Neural cell (in vitro differentiated cells): ENCODE data around the gene HEMK1. TPM values are rescaled to one million over a fixed set of nuclear protein-coding genes. Genes with fewer than 3 reads are reported as not detected.

ENCODE experiments used
- H2AFZ ChIP-seq: fragments of 200-600, 300-800 bp; sonication (generic), shearing (Covaris generic); 2 replicates; pipeline ENCODE4 v1.6.0; 2014; ENCODE audit warnings: low read depth, mild to moderate bottlenecking, antibody characterized with exemption, low read length, moderate library complexity
- H3F3A ChIP-seq: fragments of 200-600 bp; shearing (Covaris generic); 2 replicates; pipeline ENCODE4 v1.6.1; 2016; ENCODE audit warnings: mild to moderate bottlenecking, moderate library complexity, mixed read lengths, antibody characterized with exemption, low read length; ENCODE audit not compliant: insufficient read depth, poor library complexity, severe bottlenecking
- H3K27ac ChIP-seq: fragments of 200-600, 300-800 bp; sonication (generic), shearing (Covaris generic); 2 replicates; pipeline ENCODE4 v1.5.1; 2014; ENCODE audit warnings: mild to moderate bottlenecking, low read length, moderate library complexity
- H3K27me3 ChIP-seq: fragments of 300-800, 200-600 bp; sonication (generic), shearing (Covaris generic); 2 replicates; pipeline ENCODE4 v1.6.0; 2014; ENCODE audit warnings: mild to moderate bottlenecking, low read depth, low read length, moderate library complexity; ENCODE audit not compliant: insufficient read depth
- H3K36me3 ChIP-seq: fragments of 300-800, 200-600 bp; sonication (generic), shearing (Covaris generic); 2 replicates; pipeline ENCODE4 v1.5.1; 2014; ENCODE audit warnings: mild to moderate bottlenecking, antibody characterized with exemption, low read length, moderate library complexity; ENCODE audit not compliant: insufficient read depth
- H3K4me2 ChIP-seq: fragments of 300-800, 200-600 bp; sonication (generic), shearing (Covaris generic); 2 replicates; pipeline ENCODE4 v1.6.0; 2014; ENCODE audit warnings: mild to moderate bottlenecking, low read length
- H3K4me3 ChIP-seq: fragments of 300-800, 200-600 bp; sonication (generic), shearing (Covaris generic); 2 replicates; pipeline ENCODE4 v1.5.1; 2014; ENCODE audit warnings: mild to moderate bottlenecking, low read length, moderate library complexity
- H3K79me2 ChIP-seq: fragments of 200-600 bp; shearing (Covaris generic); replicated peaks from 2 replicates; pipeline ENCODE4 v1.6.0; 2014; ENCODE audit warnings: mild to moderate bottlenecking, low read length, moderate library complexity; ENCODE audit not compliant: insufficient read depth
- H3K9ac ChIP-seq: fragments of 300-800, 200-600 bp; sonication (generic), shearing (Covaris generic); 2 replicates; pipeline ENCODE4 v1.6.1; 2016; ENCODE audit warnings: mild to moderate bottlenecking, low read length, mixed read lengths
- H3K9me2 ChIP-seq: fragments of 200-600 bp; shearing (Covaris generic); 2 replicates; pipeline ENCODE4 v1.6.1; 2016; ENCODE audit warnings: mild to moderate bottlenecking, low read length, mixed read lengths; ENCODE audit not compliant: insufficient read depth
- H3K9me3 ChIP-seq: fragments of 200-600, 300-800 bp; sonication (generic), shearing (Covaris generic); 2 replicates; pipeline ENCODE4 v1.6.1; 2016; ENCODE audit warnings: mild to moderate bottlenecking, mixed run types, low read length, moderate library complexity, mixed read lengths
- H4K20me1 ChIP-seq: fragments of 200-600 bp; shearing (Covaris generic); 2 replicates; pipeline ENCODE4 v1.6.1; 2016; ENCODE audit warnings: mild to moderate bottlenecking, mixed run types; ENCODE audit not compliant: insufficient read depth
- EP300 ChIP-seq: fragments of 450-650 bp; conservative IDR thresholded peaks from 2 replicates; pipeline ENCODE4 v1.6.1; 2014; ENCODE audit warnings: antibody characterized with exemption, mild to moderate bottlenecking, moderate library complexity; ENCODE audit not compliant: poor library complexity, severe bottlenecking
- EZH2 ChIP-seq: fragments of 200-600, 300-800 bp; shearing (Covaris generic), sonication (generic); IDR thresholded peaks from 2 replicates; pipeline ENCODE4 v1.6.1; 2014; ENCODE audit warnings: antibody characterized with exemption, low read length, borderline replicate concordance, mild to moderate bottlenecking; ENCODE audit not compliant: insufficient read depth, poor library complexity, severe bottlenecking
- MXI1 ChIP-seq: fragments of 450-650 bp; conservative IDR thresholded peaks from 2 replicates; pipeline ENCODE4 v1.6.1; 2014; ENCODE audit warnings: antibody characterized with exemption, mild to moderate bottlenecking; ENCODE audit not compliant: poor library complexity, severe bottlenecking
- POLR2AphosphoS5 ChIP-seq: IDR thresholded peaks from 2 replicates; pipeline ENCODE4 v1.6.1; 2012
- RAD21 ChIP-seq: fragments of 450-650 bp; conservative IDR thresholded peaks from 2 replicates; pipeline ENCODE4 v1.6.1; 2014; ENCODE audit warnings: antibody characterized with exemption, mild to moderate bottlenecking, moderate library complexity
- SMC3 ChIP-seq: fragments of 450-650 bp; conservative IDR thresholded peaks from 2 replicates; pipeline ENCODE4 v1.6.1; 2014; ENCODE audit warnings: antibody characterized with exemption, mild to moderate bottlenecking, moderate library complexity; ENCODE audit not compliant: poor library complexity
- TAF1 ChIP-seq: IDR thresholded peaks from 2 replicates; pipeline ENCODE4 v1.6.1; 2012; ENCODE audit warnings: low read depth
- polyA plus RNA-seq: library from polyadenylated mRNA; depleted of rRNA; stranded (reverse); fragments of >200 nt; gene quantifications from 2 replicates; pipeline ENCODE4 v1.2.3, GENCODE V29; 2014
- TF ChIP-seq, protein P1 (sequence below): fragments of 450-650 bp; IDR thresholded peaks from 2 replicates; pipeline ENCODE4 v1.5.1; 2014; ENCODE audit warnings: antibody characterized with exemption, mild to moderate bottlenecking, moderate library complexity; ENCODE audit not compliant: poor library complexity, severe bottlenecking
- TF ChIP-seq, protein P2 (sequence below): IDR thresholded peaks from 2 replicates; pipeline ENCODE4 v1.6.1; 2012; ENCODE audit warnings: borderline replicate concordance

HEMK1 gene
- polyA plus RNA-seq, 1 donor from 2014 or later = 24.4 TPM

DNA sequence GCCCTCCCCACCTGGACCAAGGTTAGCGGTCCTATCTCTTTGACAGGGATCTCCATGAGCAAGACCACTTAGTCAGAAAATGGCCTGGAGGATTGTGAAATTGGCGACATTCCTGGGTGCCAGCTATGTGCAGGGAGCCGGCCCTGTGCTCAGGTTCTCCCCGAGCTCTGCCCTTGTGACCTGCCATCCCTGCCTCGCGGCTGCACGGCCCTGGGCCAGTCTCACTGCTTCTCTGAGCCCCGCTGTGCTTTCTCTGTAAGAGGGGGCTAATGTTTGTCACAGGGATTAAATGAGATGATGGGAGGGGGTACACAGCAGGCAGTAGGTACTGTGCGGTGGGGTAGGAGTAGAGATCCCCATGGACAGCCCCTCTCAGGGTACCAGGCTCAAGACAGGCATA lies 16.7 kb upstream of the HEMK1 start:
- H3K9me2 ChIP-seq = no peaks in the 10 kb centered on the region
- no peak overlapping the region for H3K27ac ChIP-seq
- no peaks in the 10 kb centered on the region for H3K79me2 ChIP-seq
- H3K27me3 ChIP-seq = no peaks in the 10 kb centered on the region
- no peaks in the 10 kb centered on the region for H3F3A ChIP-seq
- TF ChIP-seq MXI1 = no peak
- TF ChIP-seq TAF1 = no peak
- TF ChIP-seq SMC3 = no peak
- TF ChIP-seq EZH2 = no peak
- TF ChIP-seq RAD21 = no peak
- H3K9ac ChIP-seq = no peak overlapping the region
- no peaks in the 10 kb centered on the region for H4K20me1 ChIP-seq
- H3K4me2 ChIP-seq = no peak overlapping the region
- H3K9me3 ChIP-seq = no peaks in the 10 kb centered on the region
- no peak overlapping the region for H3K4me3 ChIP-seq
- no peaks in the 10 kb centered on the region for H3K36me3 ChIP-seq
- H2AFZ ChIP-seq = no peak overlapping the region

GRCh38 chr3:50554553-50554952 lies 14.8 kb upstream of the HEMK1 start:
- Histone ChIP-seq H3K9ac (no peak overlapping the region), H3K27ac (no peak overlapping the region), H3K9me3 (no peaks in the 10 kb centered on the region), H3K4me2 (no peak overlapping the region), H3K27me3 (no peaks in the 10 kb centered on the region), H2AFZ (no peak overlapping the region), H4K20me1 (no peaks in the 10 kb centered on the region), H3K4me3 (no peak overlapping the region), H3F3A (no peaks in the 10 kb centered on the region), H3K9me2 (no peaks in the 10 kb centered on the region), H3K36me3 (no peaks in the 10 kb centered on the region), H3K79me2 (no peaks in the 10 kb centered on the region)
- TF ChIP-seq SMC3 (no peak), EP300 (no peak), MXI1 (no peak), EZH2 (no peak), TAF1 (no peak), RAD21 (no peak), POLR2AphosphoS5 (no peak)
- TF ChIP-seq, protein P1, sequence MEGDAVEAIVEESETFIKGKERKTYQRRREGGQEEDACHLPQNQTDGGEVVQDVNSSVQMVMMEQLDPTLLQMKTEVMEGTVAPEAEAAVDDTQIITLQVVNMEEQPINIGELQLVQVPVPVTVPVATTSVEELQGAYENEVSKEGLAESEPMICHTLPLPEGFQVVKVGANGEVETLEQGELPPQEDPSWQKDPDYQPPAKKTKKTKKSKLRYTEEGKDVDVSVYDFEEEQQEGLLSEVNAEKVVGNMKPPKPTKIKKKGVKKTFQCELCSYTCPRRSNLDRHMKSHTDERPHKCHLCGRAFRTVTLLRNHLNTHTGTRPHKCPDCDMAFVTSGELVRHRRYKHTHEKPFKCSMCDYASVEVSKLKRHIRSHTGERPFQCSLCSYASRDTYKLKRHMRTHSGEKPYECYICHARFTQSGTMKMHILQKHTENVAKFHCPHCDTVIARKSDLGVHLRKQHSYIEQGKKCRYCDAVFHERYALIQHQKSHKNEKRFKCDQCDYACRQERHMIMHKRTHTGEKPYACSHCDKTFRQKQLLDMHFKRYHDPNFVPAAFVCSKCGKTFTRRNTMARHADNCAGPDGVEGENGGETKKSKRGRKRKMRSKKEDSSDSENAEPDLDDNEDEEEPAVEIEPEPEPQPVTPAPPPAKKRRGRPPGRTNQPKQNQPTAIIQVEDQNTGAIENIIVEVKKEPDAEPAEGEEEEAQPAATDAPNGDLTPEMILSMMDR = no peak
- TF ChIP-seq, protein P2, sequence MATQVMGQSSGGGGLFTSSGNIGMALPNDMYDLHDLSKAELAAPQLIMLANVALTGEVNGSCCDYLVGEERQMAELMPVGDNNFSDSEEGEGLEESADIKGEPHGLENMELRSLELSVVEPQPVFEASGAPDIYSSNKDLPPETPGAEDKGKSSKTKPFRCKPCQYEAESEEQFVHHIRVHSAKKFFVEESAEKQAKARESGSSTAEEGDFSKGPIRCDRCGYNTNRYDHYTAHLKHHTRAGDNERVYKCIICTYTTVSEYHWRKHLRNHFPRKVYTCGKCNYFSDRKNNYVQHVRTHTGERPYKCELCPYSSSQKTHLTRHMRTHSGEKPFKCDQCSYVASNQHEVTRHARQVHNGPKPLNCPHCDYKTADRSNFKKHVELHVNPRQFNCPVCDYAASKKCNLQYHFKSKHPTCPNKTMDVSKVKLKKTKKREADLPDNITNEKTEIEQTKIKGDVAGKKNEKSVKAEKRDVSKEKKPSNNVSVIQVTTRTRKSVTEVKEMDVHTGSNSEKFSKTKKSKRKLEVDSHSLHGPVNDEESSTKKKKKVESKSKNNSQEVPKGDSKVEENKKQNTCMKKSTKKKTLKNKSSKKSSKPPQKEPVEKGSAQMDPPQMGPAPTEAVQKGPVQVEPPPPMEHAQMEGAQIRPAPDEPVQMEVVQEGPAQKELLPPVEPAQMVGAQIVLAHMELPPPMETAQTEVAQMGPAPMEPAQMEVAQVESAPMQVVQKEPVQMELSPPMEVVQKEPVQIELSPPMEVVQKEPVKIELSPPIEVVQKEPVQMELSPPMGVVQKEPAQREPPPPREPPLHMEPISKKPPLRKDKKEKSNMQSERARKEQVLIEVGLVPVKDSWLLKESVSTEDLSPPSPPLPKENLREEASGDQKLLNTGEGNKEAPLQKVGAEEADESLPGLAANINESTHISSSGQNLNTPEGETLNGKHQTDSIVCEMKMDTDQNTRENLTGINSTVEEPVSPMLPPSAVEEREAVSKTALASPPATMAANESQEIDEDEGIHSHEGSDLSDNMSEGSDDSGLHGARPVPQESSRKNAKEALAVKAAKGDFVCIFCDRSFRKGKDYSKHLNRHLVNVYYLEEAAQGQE = no peak

DNA sequence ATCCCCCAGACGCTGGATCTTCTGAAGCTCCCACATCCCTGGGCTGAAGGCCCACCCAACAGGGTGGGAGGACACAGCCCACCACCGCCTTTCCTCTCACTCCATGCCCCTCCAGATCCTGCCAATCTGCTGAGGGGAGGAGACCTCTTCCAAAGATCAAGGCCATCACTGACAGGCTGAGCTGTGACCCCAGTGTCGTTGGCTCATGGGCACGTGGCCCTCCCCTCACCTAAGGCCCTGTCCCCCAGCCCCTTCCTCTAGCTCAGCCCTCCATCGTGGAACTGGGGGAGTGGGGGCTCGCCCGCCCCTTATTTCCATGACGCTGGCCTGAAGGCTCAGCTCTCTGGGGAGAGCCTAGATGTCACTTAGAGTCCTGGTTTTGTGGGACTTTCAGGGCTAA lies 12.2 kb upstream of the HEMK1 start:
- Histone ChIP-seq H3K79me2 (no peaks in the 10 kb centered on the region), H3K36me3 (no peaks in the 10 kb centered on the region), H3K27me3 (no peaks in the 10 kb centered on the region), H3K9me2 (no peaks in the 10 kb centered on the region), H3K4me2 (no peak overlapping the region), H3K9me3 (no peaks in the 10 kb centered on the region), H2AFZ (no peak overlapping the region), H3F3A (no peaks in the 10 kb centered on the region), H4K20me1 (no peaks in the 10 kb centered on the region), H3K9ac (no peak overlapping the region), H3K27ac (no peak overlapping the region), H3K4me3 (no peak overlapping the region)
- TF ChIP-seq EP300 = no peak
- TF ChIP-seq EZH2 = no peak
- TF ChIP-seq, protein P1 = no peak
- TF ChIP-seq TAF1 = no peak
- TF ChIP-seq SMC3 = no peak
- no peak for TF ChIP-seq RAD21
